HG03060 (cell line): ENCODE results near the gene RAD17.
"Not testable (repeated sequence)": the region's sequence is repeated elsewhere in the genome, so short reads cannot be mapped to it uniquely, and the experiment has no call there.

Experiments
- ATAC-seq: cut with Tn5 transposase; IDR thresholded peaks from one replicate; pipeline ENCODE4 v1.9.1; 2021; ENCODE audit warnings: low read depth, moderate number of reproducible peaks; ENCODE audit not compliant: unreplicated experiment

RAD17 gene

GRCh38 chr5:69455428-69455988 lies 85.9 kb downstream of the RAD17 start:
- ATAC-seq, result not testable (repeated sequence)

GRCh38 chr5:69462170-69462569 lies 92.6 kb downstream of the RAD17 start:
- no peak for ATAC-seq
